RPMI8226 (cell line): ENCODE measurements around the gene COL17A1.

ENCODE experiments used
- DNase-seq: peaks from one replicate; pipeline ENCODE4 v3.0.0-alpha.2; 2015

Gene COL17A1

DNA sequence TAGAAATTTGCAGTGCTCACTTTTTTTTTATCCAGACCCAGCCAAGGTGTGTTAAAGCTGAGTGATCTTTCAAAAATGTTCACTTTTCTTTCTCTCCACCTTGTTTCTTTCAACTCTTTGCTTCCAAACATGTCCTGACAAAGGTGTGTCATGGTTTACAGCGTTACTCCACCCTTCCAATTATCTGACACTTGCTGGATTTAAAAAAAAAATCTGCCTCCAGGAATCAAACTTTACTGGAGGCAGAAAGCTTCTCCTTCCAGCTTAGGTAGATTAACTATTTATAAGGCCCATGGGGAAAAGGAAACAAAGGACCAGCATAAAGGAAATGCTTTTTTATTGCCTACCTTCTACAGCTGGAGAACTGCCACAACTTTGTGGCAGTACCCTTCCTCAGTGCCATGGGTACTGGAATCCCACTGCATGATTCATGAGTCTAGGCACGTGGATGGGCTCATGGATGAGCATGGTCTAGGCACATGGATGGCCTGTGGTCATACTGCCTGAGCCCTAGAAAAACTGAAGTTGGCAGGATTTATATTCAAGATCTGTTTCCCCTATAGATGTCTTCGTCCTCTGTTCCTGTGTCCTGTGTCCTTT is at the start of gene COL17A1:
Gene COL17A1, minus strand, starts transcription at position 80 of the 600 bp plus-strand sequence. CDS start 5,207 bp downstream, outside the sequence.
- DNase-seq, result no peak

DNA sequence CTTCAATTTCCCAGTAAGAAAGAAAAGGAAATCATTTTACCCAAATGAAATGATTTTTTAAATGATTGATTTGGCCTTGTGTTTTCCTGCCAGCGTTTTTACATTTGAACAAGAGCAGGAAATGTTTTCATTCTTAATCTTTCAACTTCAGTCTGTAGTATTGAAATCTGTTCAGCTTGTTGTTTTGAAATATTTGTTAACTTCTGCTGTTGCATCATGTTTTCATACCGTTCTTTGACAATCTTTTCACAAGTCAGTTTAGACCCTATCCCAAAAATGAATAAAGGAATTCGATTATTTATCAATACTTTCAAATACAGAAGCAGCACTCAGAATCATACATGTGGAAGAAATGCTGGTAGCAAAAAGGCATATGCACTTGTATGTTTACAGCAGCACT is 44.4 kb upstream of the COL17A1 start:
- DNase-seq, result no peak

DNA sequence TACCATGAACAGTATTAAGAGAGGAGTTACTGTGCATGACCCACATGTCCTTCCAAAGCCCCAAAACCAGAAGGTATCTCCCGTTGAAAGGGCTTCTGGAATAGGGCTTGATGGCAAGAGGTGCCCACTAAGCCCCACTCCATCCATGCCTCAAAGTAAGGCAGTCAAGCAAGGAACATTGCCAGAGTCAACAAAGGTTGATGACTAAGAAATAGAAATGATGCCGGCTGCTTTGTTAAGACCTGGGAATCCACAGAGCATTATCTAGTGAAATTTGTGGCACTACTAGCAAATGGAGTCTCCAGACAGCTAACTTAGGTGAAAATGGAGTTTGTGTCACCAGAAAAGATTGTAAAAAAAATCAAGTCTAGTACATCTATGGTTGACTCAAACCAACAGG is 42.5 kb upstream of the COL17A1 start:
- no peak for DNase-seq

DNA sequence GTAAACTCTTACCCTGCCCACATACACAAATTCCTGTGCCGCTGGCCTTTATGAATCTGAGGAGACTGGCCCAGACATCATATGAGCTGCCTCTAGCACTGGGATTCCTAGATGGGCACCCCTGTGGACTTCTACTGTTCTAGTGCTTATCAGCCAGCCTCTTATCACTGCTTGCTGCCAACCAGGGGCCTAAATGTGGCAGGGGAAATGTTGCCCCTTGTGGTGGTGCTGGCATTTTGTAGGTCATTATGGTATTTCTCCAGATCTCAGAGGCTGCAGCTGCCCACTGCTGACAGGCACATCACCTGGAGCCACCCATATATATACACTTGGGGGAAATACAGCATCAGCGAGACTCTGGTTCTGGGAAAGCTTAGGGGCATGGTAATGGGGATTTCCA is 41.7 kb upstream of the COL17A1 start:
- DNase-seq, result peak; percentile 19

DNA sequence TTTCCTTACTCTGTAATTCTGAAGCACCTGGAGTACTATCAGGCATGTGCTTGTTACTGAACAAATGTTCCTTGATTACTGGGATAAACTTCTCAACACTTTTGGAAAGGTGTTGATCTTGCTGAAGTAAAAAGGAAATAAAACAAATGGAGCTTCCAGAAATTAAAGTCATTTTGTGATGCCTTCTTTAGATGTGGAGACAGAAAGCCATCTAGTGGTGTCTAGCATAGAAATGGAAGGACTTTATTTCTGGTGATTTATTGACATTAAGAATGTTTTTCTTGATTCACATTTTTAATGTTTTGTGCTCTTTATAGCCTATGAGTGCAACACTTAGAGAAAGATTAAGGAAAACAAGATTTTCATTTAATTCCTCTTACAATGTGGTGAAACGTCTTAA is 37.7 kb upstream of the COL17A1 start:
- peak; percentile 6 for DNase-seq

DNA sequence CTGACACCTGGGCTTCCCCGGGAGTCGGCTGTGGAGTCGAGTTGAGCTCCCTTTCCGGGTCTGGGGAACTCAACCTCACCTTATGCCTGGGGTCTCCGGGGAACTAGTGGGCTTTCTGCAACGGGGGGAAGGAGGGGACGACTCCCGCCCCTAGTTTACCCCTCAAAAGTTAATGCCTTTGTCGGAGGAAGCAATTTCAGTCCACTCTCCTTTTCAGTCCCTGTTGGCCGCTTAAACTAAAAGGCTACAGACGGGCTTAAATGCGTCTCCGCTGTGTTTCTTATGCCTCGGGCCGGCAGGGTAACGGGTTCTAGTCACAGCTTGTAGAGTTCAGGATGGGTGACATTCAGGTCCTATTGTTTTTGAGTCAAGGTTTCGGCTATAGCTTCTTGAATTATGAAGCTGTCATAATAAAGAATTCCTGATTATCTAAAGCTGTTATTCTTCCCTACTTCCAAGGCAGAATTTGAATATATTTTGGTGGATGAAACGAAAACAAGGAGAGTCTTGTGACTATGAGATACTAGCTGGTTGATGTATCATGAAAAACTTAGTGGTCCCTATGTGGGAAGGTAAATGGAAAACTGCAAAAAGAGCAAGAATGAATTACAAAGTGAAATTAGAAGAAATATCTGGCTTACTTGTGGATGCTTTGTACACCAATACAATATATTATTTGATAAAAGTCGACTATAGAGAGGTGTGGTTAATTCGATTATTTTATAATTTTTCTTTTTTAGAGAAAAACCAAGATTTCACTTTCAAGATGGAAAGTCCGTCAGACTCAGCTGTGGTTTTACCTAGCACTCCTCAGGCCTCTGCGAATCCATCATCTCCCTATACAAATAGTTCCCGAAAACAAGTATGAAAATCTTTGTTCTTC is 36.8 kb upstream of the COL17A1 start:
- DNase-seq, result peak; percentile 26

DNA sequence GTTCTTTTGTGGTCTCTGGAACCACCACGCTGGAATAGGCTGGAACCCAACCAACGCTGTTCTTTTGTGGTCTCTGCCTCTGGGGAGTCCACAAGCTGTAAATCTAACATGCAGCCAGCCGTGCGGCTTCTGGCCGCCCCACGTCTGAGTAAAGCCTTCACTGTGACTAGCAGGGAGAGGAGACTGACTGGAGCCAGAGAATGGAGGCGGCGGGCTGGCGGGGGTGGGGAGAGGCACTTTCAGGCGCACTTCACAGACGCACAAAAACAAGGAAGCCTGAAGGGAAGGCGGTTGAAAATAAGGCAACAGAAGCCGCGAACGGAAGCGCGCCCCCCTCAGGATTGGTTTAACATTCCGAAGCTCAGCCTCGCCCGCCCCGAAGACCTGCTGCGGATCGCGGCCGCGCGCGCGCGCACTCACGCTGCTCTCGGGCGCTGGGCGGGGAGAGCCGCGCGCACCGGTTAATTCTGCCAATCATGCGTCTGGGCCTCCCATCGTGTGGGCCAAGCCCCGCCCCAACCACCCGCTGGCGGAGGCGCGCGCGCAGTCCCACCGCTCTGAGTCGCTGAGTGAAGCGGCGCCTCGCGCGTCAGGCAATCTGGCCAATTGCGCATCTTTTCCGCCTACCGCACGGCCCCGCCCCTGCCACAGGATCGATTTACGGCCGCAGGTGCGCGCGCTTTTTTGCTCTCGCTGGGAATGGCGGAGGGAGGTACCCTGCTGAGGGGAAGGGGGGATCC is 36.0 kb upstream of the COL17A1 start, which contains the start of gene SFR1:
Gene SFR1, plus strand, starts transcription at position 687 of the 740 bp plus-strand sequence. Its CDS starts 13 bp downstream, at position 700.
- DNase-seq, result peak; percentile 97

DNA sequence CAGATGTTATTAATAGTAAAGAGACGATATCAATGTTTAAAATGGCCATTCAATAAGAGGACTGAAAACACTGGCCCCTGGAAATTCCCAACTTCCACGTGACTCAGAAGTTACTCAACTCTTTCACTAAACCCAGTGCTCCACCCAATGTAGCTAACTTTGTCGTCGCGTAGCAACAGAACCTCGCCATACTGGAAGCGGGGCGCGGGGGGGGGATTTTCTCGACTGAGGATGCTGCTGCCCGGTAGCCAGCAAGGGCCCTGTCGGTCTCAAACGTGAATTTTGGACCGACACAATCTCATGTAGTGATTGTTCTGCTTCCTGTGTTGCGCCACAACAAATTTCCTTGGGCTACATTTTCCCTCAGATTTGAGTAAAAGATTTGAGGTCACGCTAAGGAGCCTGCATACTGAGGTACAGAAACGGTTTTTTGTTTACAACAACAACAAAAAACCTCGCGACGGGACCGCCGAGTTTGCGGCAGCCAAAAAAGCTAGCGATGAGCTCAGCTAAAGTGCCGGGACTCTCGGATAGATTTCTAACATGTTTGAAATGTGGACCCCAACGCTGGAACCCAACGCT is 35.3 kb upstream of the COL17A1 start:
- peak; percentile 77 for DNase-seq

DNA sequence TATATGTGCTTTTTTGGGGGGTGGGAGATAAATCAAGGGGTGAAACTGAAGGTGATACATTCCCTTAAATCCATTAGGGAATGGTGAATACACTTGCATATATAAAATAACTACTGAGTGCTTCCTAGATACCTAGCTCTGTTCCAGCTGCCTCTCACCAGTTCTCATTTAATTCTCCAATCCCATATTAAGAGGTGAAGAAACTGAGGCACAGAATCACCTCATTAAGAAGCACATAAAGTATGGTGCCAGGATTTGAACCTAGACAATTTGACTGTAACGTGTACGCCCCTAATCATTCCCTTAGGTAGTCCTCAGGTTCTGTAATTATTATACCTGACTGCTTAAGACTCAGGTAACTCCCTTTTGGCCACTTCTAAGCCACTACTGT is 34.8 kb upstream of the COL17A1 start:
- DNase-seq, result no peak

DNA sequence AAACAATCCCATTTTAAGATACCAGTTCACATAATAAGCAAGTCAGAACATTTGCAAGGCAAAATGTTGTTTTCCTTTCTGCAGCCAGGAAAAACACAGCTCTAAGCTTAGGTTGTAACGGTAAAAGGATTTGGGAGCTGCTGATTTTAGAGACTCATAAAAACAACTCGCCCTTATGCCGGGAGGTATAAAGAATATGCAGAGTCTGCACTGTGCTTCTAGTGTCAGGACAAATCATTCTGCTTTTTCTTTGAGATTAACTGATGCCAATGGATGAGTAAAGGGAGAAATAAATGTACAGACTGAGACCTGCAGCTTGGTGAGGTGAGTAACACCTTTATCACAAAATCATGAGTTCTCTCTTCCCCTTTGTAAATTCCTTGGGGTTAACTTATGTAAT is 34.3 kb upstream of the COL17A1 start:
- no peak for DNase-seq

DNA sequence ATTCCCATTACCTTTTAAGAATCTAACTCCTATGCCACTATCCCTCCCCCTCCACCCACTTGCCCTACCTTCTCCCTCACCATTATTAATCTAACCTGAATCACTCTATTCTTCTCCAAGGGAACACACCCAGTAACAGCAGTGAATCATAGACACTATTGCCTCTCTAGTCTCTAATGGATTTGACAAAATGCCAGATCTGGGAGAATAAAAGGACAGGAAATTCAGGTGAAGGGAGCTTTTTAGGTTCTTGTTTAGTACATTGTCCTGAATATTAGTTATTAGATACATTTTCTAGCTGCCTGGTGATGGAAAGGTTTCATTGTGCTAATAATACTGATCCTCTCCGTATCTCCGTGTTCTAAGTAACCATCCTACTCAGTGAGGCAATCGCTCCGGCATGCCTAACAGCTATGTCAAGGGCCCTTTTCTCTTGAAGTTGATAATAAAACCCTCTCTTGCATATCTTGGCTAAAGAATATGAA is 32.2 kb upstream of the COL17A1 start:
- no peak for DNase-seq

DNA sequence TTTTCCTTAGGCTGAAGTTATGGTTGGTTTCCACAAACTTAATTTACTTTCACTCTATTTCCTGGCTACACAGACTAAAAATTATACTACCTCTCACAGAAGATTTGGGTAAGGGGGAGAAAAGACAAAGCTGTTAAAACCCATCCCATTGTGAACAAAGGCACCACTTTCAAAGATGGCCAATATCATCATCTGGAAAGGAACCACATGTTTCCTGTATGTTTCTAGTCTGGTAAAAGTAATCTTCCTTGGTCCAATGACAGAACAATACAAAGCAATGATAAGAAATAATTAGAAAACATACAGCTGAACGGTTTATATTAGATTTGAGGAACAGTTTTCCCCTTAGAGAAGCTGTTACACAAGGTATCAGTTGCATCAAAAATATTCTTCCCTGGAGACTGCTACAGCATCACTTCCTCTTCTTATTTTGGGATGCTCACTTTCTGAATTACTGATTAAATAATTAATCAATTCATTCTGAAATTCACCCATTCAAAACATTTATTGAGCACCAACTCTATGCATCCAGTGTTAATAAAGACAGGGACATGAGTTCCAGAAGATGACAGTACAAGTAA is 27.8 kb upstream of the COL17A1 start:
- DNase-seq, result no peak

DNA sequence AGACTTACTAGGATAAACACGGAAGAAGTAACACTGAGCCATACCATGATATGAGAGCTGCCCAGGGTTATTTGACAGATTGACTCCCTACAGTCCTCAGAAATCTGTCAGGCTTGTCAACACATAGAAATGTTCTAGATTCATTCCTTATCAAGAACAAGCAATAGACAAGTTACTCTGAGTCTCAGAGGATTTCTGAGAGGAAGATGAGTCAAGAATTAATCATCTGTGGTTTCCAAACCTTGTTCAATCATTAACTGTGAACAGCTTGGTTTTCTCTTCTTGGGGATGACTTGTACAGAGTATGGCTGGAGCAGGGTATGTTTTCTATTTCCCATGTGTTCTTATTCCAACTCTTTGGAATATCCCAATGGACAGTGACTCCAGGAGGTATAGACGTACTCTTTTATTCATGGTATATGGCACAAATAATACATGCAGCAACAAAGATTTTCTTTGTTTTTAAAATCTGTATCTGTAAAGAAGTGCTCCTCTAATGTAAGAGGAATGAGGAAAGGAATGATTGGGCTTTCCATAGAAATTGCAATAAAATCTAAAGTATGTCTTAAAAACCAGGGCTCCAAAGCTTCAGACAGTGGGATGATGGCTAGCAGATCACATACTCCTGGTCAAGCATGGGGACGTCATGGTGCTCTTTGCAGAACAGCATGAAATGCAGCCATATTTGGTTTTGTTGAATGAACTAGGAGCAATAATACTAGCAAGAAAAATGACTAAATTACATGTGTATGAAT is 24.4 kb upstream of the COL17A1 start:
- DNase-seq, result no peak

DNA sequence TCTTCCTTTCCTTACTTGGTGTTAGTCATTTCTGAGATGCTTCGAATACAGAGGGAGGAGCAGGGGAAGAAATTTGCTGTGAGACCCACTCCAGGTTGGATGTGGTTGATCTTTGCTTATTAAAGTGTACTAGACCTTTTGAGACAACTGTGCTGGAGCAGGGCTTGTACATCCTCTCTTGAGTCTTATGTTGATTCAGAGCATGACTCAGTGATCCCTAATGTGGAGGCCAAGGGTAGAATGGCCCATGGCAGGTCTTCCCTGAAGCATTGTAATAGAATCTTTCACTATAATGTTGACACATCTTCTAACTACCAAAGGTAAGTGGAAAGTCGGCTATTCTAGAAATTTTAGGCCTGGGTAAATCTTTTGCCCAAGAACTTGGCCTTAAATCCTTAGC is 19.2 kb upstream of the COL17A1 start:
- no peak for DNase-seq

DNA sequence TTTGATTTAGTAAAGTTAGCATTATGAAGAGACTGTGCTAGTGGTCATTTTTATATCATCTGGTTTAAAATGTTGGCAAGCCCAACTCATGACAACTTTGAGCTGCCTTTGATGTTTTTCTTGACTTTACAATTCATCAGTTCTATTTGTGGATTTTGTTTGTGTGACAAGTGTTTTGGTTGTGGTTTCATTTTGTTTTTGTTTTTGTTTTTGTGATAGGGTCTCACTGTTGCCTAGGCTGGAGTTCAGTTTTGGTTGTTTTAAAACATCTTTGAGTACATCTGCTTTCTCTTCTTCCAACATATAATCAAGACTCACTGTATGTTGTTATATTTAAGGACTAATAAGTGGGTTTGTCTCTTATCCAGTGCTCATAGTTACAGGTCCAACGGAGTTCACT is 18.7 kb upstream of the COL17A1 start:
- no peak for DNase-seq

DNA sequence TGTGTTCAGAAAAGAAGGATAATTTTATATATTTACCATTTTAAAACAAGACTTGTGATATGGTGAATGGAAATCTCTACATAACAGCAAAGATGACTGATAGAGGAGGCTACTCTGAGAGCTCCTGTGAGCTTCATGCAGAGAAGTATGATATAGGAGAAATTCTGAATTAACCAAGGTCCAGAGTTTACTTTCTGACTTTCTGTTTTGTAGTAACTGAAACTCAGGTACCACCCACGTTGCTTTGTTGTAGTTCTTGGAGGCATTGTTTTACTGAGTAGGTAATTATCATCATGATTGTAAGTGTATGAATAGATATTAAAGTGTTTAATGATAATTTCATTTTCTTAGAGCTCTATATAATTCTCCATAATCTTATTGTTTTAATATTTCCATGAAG is 18.3 kb upstream of the COL17A1 start:
- no peak for DNase-seq

DNA sequence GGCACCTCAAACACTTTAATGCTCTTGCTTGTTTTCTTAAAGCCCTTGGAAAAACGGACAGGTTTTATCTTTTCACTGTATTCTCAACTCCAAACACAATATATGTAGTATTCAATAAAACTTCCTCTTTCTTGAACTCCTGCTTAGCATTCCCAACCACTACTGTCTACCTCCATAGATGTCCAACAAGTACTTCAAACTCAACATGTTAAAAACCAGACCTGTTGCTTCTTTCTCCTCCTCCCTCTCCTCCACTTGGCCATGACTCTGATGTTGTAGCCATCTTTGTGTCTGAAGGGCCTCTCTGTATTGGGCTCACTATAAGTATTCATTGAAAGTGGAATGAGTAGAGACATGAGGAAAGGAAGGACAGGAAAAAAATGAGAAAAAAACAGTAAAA is 16.2 kb upstream of the COL17A1 start:
- DNase-seq, result no peak

DNA sequence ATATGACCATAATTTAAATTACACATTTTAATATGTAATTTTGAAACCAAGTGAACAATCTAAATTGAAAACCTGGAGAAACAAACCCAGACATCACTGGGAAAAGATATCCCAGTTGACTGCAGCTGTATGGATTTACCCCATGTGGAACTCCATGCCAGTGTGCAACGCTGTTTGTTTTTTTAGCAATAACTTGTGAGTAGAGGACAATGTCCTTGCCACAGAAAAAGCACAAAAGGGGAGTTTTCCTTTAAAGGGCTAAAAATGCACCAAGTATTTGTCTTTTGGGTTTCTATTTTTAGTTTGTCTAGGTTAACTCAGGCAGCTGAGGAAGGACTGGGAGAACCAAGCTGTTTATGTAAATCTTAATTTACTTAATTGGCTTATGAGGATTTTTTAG is 15.1 kb upstream of the COL17A1 start:
- no peak for DNase-seq

DNA sequence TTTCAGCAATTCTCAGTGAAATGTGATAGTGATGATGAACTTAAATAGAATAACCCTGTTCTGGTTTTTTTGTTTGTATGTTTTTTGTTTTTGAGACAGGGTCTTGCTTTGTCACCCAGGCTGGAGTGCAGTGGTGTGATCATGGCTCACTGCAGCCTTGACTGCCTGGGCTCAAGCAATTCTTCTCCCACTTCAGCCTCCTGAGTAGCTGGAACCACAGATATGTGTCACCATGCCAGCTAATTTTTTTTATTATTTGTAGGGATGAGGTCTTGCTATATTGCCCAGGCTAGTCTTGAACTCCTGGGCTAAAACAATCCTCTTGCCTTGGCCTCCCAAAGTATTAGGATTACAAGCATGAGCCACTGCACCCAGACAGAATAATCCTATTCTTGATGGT is 14.3 kb upstream of the COL17A1 start:
- DNase-seq, result no peak

DNA sequence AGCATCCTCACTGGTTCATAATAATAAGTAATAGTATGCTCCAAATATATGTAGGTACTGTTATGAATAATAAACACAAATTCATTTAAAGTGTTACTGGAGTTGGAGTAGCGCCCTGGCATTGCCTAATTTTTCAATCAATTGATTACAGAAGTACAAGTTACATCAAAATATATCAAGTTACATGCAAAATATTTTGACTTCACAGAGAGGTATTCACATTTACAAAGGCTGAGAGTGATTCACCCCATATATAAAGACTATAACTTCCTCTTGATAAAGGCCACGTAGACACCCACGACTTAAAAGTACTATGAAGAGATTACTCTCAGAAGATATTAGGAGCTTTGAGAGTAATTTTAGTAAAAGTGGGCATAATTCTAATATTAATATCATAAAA is 13.6 kb upstream of the COL17A1 start:
- no peak for DNase-seq

DNA sequence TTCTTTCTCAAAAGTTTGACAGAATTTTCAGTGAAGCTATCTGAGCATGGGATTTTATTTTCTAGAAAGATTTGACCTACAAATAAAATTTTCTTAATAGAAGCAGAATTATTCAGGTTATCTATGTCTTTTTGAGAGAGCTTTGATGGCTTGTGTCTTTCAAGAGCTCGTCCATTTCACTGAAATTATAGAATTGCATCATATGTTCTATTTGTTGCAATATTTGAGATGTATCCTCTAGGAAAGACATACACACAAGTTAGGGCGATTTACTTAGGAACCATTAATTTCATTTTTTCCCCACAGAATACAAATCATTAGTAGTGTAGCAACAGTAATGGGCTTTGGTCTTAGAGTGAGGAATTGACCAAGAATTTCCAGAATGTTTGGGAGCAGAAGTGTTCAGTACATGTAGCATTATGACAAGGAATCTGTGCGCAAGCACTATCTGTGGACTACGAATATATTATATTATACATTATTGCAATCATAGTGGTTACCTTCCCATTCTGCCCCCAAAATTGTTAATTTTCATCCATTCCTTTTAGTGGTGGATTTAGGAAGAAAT is 12.8 kb upstream of the COL17A1 start:
- DNase-seq, result no peak

DNA sequence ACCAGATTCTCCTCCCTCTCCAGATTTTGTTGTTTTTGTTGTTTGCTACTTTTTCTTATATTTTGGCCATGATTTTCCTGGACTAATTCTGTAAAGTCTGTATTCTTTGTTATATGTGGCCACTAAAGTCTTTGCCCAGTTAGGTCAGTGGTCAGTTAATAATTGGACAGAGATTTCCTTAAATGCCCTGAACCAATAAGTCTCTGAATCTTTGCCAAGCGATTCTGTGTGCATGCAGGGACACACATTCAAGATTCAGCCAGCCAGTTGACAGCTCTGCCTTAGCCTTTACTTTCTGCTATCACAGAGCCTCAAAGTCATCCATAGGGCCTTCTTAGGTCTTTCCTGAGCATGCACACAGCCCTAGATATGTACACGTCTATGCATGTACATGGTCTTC is 11.0 kb upstream of the COL17A1 start:
- no peak for DNase-seq
